ENCODE results near the gene ZNF800. TPM values are rescaled to one million over a fixed set of nuclear protein-coding genes. Genes with fewer than 3 reads are reported as not detected.

The ZNF800 gene
- total and polyA plus RNA-seq, 2 of the 8 experiments (the other 6 are each of a cell fraction or from before 2014, with no cell fraction given), result 1.0 to 6.5 TPM

GRCh38 chr7:127377425-127377824 lies 15.1 kb downstream of the ZNF800 start (continued):
- TF ChIP-seq, protein P1, sequence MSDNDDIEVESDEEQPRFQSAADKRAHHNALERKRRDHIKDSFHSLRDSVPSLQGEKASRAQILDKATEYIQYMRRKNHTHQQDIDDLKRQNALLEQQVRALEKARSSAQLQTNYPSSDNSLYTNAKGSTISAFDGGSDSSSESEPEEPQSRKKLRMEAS (IDR thresholded peaks at IDR 0.05), result no peak
- TF ChIP-seq CHD7 (IDR thresholded peaks at IDR 0.05; ENCODE audit: insufficient replicate concordance, low read length) (no peak), POLR2AphosphoS5 (IDR thresholded peaks at IDR 0.05; ENCODE audit: low read depth, low read length) (no peak), SP1 (IDR thresholded peaks at IDR 0.05; ENCODE audit: low read depth, low read length) (no peak), CHD2 (IDR thresholded peaks at IDR 0.05; ENCODE audit: low read length) (no peak)
